Neutrophil (primary cell): ENCODE data around the gene PBX3.
A peak's percentile ranks its signal among the peaks of the same experiment; 100 is the strongest.

ENCODE experiments used
- H3K27ac ChIP-seq: fragments of 200-600 bp; sonication (generic); 2 replicates; pipeline ENCODE4 v1.5.1; 2016; ENCODE audit warnings: mild to moderate bottlenecking, moderate library complexity
- H3K27me3 ChIP-seq: fragments of 200-600 bp; sonication (generic); 2 replicates; pipeline ENCODE4 v1.6.0; 2016; ENCODE audit warnings: mild to moderate bottlenecking
- H3K36me3 ChIP-seq: fragments of 200-600 bp; sonication (generic); 2 replicates; pipeline ENCODE4 v1.5.1; 2017
- H3K4me1 ChIP-seq, 2 experiments: fragments of 200-600 bp in 1 of 2; sonication (generic) in 1 of 2; 1 replicate in 1 of 2; 2 replicates in 1 of 2; pipeline versions ENCODE4 v1.5.1 to v1.6.1; 2013 to 2016; ENCODE audit warnings: low read depth in 1 of 2, low read length in 1 of 2, mild to moderate bottlenecking in 1 of 2, moderate library complexity in 1 of 2; ENCODE audit not compliant: control insufficient read depth in 1 of 2, insufficient read depth in 1 of 2
- H3K4me3 ChIP-seq, 2 experiments: fragments of 200-600 bp in 1 of 2; sonication (generic) in 1 of 2; 1 replicate in 1 of 2; 2 replicates in 1 of 2; pipeline ENCODE4 v1.5.1; 2013 to 2016; ENCODE audit warnings: low read depth in 1 of 2, low read length in 1 of 2, mild to moderate bottlenecking in 1 of 2, moderate library complexity in 1 of 2
- H3K9me3 ChIP-seq: fragments of 200-600 bp; sonication (generic); 2 replicates; pipeline ENCODE4 v1.5.1; 2016
- TF ChIP-seq, protein P1 (sequence below): fragments of 200-600 bp; sonication (generic); IDR thresholded peaks from 2 replicates; pipeline ENCODE4 v1.5.1; 2016; ENCODE audit warnings: antibody characterized with exemption

PBX3 gene

DNA sequence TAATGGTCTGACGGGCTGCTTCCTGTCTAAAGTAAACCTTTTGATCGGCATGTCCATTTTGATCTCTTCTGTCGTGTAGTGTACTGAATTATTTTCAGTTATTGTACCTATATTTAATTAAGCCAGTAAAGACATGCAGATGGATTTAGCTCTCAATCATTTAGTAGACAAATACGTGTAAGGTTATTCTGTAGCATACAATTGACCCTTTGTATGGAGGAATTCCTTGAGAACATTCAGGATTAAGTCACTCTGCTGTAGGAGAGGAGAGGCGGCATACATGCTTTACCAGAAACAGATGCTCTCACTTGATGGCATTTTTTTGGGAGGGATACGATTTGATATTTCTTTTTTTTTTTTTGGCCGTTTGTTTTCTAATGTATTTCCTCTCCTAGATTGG lies 141.0 kb downstream of the PBX3 start:
- H3K36me3 ChIP-seq = no peaks in the 10 kb centered on the region
- H3K9me3 ChIP-seq = no peaks in the 10 kb centered on the region
- no peak overlapping the region for H3K27ac ChIP-seq
- H3K27me3 ChIP-seq = peaks cover 49% of the 10 kb centered on the region
- TF ChIP-seq, protein P1, sequence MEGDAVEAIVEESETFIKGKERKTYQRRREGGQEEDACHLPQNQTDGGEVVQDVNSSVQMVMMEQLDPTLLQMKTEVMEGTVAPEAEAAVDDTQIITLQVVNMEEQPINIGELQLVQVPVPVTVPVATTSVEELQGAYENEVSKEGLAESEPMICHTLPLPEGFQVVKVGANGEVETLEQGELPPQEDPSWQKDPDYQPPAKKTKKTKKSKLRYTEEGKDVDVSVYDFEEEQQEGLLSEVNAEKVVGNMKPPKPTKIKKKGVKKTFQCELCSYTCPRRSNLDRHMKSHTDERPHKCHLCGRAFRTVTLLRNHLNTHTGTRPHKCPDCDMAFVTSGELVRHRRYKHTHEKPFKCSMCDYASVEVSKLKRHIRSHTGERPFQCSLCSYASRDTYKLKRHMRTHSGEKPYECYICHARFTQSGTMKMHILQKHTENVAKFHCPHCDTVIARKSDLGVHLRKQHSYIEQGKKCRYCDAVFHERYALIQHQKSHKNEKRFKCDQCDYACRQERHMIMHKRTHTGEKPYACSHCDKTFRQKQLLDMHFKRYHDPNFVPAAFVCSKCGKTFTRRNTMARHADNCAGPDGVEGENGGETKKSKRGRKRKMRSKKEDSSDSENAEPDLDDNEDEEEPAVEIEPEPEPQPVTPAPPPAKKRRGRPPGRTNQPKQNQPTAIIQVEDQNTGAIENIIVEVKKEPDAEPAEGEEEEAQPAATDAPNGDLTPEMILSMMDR = no peak
- no peak overlapping the region for H3K4me3 ChIP-seq
- peaks cover 7 to 16% of the 10 kb centered on the region in 2 experiments for H3K4me1 ChIP-seq

DNA sequence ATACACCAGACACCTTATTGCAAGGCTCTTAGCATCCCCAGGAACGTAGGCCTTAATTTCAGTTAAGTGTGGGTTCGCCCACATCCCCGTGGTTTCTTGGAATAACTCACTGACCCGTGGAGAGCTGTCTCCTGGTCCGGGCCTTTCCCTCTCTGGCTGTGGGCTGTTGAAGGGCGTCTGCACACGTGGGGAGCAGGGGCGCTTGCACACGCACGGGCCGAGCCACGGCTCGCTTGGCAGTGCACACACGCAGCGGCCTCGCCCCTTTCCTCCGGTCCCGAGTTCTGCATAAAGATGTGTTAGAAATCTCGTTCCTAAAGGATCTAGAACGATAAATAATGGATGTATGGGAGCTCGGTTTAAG lies 141.9 kb downstream of the PBX3 start:
- H3K4me3 ChIP-seq = peak overlapping the region; percentile 16 to 40
- no peaks in the 10 kb centered on the region for H3K9me3 ChIP-seq
- TF ChIP-seq, protein P1 = no peak
- no peaks in the 10 kb centered on the region for H3K36me3 ChIP-seq
- H3K27me3 ChIP-seq = peaks cover 49% of the 10 kb centered on the region
- H3K4me1 ChIP-seq = peaks cover 7 to 16% of the 10 kb centered on the region in 2 experiments
- H3K27ac ChIP-seq = no peak overlapping the region

DNA sequence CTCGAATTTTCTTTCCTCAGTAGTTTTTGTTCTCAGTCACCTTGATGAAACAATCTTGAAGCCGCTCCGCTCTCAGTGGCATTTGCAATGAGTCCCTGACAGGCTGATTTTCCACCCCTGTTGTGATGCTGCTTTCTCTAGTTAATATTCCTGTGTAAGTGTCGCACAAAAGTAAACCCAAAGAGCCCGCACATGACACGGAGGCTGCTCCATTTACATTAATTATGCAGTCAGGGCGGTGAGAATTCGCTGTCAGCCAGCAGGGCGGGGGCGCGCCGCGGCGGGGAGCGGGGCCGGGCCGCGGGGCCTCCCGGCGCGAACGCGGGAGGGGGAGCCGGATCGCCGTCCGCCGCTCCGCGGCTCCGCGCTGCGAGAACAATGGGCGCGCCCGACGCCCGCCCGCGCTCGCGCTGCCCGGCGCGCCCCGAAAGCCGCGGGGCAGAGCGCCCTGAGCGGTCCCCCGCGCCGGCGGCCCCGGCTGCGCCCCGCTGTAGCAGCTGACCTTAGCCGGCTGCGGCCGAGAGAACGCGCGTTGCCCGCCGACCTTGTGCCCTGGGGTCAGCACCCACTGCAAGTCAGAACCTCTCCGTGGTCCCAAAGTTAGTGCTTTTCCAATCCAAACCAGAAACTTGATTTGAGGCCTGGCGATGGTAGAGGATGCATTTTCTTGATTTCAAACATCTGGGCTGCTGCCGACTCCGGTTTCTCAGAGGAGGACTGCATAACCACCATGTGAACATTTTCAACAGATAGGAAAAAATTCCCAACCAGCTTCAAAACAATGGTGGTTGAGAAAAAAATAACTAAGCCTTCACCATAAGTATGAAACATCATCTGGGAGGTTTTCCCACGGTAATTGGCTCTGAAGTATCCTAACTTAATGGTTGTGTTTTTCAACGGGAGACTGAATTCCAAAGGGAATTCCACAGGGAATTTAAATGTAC lies 142.6 kb downstream of the PBX3 start:
- H3K4me3 ChIP-seq = peak overlapping the region; percentile 16 to 40
- no peak overlapping the region for H3K27ac ChIP-seq
- no peaks in the 10 kb centered on the region for H3K36me3 ChIP-seq
- H3K9me3 ChIP-seq = no peaks in the 10 kb centered on the region
- TF ChIP-seq, protein P1 = no peak
- peaks cover 49% of the 10 kb centered on the region for H3K27me3 ChIP-seq
- peaks cover 7 to 16% of the 10 kb centered on the region in 2 experiments for H3K4me1 ChIP-seq

DNA sequence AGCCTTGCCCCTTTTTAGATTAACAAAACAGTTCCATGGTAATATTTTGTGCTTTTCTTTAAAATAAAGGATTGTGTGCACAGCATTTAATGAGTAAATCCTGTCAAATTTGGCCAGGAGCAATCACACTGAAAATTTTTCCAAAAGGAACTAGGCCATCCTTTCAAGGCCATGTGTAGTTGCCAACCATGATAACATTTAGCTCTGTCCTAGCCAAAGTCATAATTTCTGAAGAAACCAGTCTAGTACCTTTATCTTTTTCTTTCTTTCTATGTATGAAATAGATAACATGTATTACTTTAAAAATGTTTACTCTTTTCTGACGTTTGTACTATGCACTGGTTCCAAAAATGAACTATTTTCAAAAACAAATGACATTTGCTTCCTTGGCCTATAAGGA lies 143.7 kb downstream of the PBX3 start:
- Histone ChIP-seq H3K27ac (no peak overlapping the region), H3K9me3 (no peaks in the 10 kb centered on the region), H3K4me3 (no peak overlapping the region), H3K4me1 (peaks cover 7 to 16% of the 10 kb centered on the region in 2 experiments), H3K27me3 (peaks cover 49% of the 10 kb centered on the region), H3K36me3 (no peaks in the 10 kb centered on the region)
- TF ChIP-seq, protein P1 = no peak

DNA sequence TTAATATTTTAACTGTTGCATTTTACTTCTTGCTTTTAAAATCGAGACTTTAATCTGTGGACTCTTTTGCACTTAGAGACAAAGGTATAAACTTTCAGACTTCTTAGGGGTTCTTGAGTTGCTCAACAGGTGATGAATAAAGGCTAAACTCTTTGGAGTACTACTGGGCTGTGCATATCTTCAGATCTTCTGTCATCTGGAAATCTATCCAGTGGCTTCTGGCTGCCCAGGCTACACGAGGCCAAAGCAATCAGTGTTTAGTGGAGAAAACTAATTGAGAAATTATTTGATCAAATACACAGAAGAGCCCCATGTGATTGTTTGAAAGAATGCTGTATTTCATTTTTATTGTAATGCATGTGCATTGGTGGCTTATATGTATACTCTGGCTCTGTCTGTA lies 146.1 kb downstream of the PBX3 start:
- Histone ChIP-seq H3K4me3 (no peak overlapping the region), H3K4me1 (peaks cover 7 to 16% of the 10 kb centered on the region in 2 experiments), H3K9me3 (no peaks in the 10 kb centered on the region), H3K27ac (no peak overlapping the region), H3K27me3 (peaks cover 38% of the 10 kb centered on the region), H3K36me3 (no peaks in the 10 kb centered on the region)
- TF ChIP-seq, protein P1 = no peak
